GM18502 (cell line): ENCODE measurements around the gene STMP1.
"Not testable (repeated sequence)": the region's sequence is repeated elsewhere in the genome, so short reads cannot be mapped to it uniquely, and the experiment has no call there.

Experiments used
- ATAC-seq: cut with Tn5 transposase; IDR thresholded peaks from one replicate; pipeline ENCODE4 v1.9.1; 2021; ENCODE audit warnings: mild to moderate bottlenecking; ENCODE audit not compliant: unreplicated experiment, poor library complexity

The STMP1 gene

GRCh38 chr7:135662123-135662372, 266 bp upstream of the STMP1 start:
- ATAC-seq, result no peak

GRCh38 chr7:135664046-135664589, 1.8 kb downstream of the STMP1 start:
- ATAC-seq, result no peak

GRCh38 chr7:135665042-135665441, 2.7 kb downstream of the STMP1 start:
- ATAC-seq, result no peak

GRCh38 chr7:135666156-135666555, 3.8 kb downstream of the STMP1 start:
- ATAC-seq, result no peak

- ATAC-seq, result no peak
Observed at GRCh38 chr7:135666846-135667245, 4.5 kb downstream of the STMP1 start.

GRCh38 chr7:135667626-135668025, 5.3 kb downstream of the STMP1 start:
- not testable (repeated sequence) for ATAC-seq

- not testable (repeated sequence) for ATAC-seq
Observed at GRCh38 chr7:135668852-135669395, 6.6 kb downstream of the STMP1 start.

- no peak for ATAC-seq
Observed at GRCh38 chr7:135669774-135670173, 7.5 kb downstream of the STMP1 start.

- ATAC-seq, result no peak
Observed at GRCh38 chr7:135670179-135670578, 7.9 kb downstream of the STMP1 start.

- peak; percentile 90 for ATAC-seq
Observed at GRCh38 chr7:135672560-135673359, 10.4 kb downstream of the STMP1 start.

- ATAC-seq, result no peak
Observed at GRCh38 chr7:135673360-135673706, 11.0 kb downstream of the STMP1 start.

GRCh38 chr7:135678612-135679575, 16.6 kb downstream of the STMP1 start:
- ATAC-seq, result no peak

GRCh38 chr7:135681762-135682161, 19.4 kb downstream of the STMP1 start:
- ATAC-seq, result no peak

GRCh38 chr7:135682191-135682590, 19.9 kb downstream of the STMP1 start:
- ATAC-seq, result no peak

GRCh38 chr7:135683609-135684008, 21.3 kb downstream of the STMP1 start:
- ATAC-seq, result no peak

GRCh38 chr7:135684136-135684535, 21.8 kb downstream of the STMP1 start:
- no peak for ATAC-seq

- ATAC-seq, result no peak
Observed at GRCh38 chr7:135684699-135685098, 22.4 kb downstream of the STMP1 start.

- no peak for ATAC-seq
Observed at GRCh38 chr7:135685306-135686084, 23.2 kb downstream of the STMP1 start.

- no peak for ATAC-seq
Observed at GRCh38 chr7:135687466-135687865, 25.2 kb downstream of the STMP1 start.

GRCh38 chr7:135690566-135690965, 28.3 kb downstream of the STMP1 start:
- no peak for ATAC-seq
